ENCODE data around the gene MAMDC2.

The MAMDC2 gene, protein sequence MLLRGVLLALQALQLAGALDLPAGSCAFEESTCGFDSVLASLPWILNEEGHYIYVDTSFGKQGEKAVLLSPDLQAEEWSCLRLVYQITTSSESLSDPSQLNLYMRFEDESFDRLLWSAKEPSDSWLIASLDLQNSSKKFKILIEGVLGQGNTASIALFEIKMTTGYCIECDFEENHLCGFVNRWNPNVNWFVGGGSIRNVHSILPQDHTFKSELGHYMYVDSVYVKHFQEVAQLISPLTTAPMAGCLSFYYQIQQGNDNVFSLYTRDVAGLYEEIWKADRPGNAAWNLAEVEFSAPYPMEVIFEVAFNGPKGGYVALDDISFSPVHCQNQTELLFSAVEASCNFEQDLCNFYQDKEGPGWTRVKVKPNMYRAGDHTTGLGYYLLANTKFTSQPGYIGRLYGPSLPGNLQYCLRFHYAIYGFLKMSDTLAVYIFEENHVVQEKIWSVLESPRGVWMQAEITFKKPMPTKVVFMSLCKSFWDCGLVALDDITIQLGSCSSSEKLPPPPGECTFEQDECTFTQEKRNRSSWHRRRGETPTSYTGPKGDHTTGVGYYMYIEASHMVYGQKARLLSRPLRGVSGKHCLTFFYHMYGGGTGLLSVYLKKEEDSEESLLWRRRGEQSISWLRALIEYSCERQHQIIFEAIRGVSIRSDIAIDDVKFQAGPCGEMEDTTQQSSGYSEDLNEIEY

DNA sequence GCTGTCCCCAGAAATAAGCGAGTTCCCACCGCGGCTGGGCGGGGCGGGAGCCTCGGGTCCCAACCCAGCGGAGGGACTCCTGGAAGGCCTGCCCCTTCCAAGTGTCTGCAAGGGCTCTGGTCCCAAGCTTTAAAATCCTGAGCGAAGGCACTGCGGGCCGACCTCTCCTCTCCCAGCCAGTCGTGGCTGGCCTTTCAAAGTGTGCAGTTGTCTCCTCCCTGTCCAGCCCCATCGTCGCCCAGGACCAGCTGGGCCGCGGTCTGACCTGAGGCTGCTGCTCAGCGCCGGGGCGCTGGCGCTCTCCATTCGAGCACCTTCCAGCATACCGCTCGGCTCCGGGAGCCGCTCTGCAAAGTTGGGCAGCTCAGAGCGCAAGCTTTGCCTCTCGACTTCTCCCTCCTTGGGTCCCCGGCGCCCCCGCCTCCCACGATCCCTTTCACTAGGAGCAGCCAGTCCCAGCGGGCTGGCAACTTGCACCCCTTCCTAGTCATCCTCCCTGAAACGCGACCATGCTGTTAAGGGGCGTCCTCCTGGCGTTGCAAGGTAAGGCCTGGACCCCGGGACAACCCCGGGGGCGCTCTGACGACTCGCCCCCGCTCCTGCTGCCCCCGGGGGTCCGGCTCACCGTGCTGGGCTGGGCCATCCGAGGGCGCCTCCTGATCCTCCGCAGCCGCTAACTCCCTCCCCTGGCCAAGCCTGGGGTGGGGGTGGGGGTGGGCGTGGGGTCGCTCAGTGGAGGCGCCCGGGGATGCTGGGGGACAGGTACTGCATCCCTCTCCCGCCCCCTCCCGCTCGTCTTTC is at the start of gene MAMDC2:
Gene MAMDC2, plus strand, starts transcription at position 160 of the 801 bp plus-strand sequence. Its CDS starts 350 bp downstream, at position 510.
- DNase-seq (ENCODE audit: low read depth in 3 of 3, low spot score in 1 of 3): no peak

DNA sequence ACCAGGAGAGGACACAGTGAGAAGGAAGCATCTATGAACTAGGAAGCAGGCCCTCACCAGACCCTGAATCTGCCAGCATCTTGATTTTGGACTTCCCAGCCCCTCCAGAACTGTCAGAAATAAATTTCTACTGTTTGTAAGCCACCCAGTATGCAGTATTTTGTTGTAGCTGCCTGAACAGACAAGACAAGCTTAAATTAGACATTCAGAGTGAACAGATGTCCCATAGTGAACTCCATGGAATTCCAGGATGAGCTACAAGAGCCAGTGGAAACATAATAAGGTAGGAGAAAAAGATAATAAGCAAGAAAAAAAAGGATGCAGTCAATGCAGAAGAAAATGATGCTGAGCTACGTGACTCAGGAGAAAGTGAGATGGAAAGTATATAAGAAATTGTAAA is 47.8 kb upstream of the MAMDC2 start:
- no peak for DNase-seq (ENCODE audit: low read depth in 3 of 3, low spot score in 1 of 3)

DNA sequence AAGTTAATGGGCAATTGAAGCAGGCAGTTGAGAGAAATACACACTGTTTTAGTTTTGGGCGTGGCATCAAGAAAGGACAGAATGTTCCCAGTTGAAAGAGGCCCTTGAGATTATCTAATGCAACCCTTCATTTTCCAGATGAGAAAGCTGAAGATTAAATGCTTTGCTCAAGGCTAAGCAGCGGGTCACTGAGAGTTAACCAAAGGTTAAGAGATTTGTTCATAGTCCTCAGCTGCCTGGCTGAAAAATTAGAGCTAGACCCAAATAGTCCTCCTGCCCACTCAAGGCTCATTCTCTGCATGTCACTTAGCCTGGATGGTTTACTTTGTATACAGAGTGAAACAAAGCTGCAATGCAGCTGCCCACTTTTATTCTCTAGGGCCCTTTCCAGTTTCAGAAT is 46.7 kb upstream of the MAMDC2 start:
- no peak for DNase-seq (ENCODE audit: low read depth in 3 of 3, low spot score in 1 of 3)

DNA sequence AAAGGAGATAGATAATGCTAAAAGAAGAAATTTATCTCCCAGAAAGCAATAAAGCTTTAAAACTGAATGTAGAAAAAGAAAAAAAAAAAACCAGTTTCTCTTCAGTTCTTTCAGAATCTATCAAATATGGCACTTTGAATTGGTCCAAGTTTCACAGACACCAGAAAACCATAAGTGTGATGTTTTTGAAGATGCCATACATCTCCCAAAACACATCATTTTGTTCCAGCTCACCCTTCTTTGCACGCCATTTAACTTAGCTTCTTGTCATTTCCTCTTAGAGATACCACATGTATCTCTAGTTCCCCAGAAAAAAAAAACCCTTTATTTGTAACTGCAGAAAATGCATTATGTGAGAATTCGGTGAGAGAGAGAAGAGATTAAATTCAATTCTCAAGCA is 46.1 kb upstream of the MAMDC2 start:
- no peak for DNase-seq (ENCODE audit: low read depth in 3 of 3, low spot score in 1 of 3)

DNA sequence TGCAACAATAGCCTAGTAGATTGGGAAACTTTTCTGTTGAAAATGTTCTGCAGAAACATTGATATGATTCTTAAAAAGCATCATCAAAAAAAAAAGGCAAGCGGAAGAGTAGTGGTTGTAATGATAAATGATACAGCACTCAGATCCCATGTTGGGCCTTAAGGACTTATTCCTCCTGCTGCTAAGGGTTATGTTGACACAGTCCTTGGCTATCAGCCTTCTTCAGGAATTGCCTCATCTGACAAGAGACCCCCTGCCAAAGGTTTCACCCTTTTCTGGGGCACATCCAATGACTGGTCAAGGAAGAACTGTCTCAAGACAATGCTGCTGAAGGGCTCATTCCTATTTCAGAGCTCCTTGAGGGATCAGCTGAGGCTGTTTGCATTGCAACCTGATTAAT is 44.3 kb upstream of the MAMDC2 start:
- no peak for DNase-seq (ENCODE audit: low read depth in 3 of 3, low spot score in 1 of 3)

DNA sequence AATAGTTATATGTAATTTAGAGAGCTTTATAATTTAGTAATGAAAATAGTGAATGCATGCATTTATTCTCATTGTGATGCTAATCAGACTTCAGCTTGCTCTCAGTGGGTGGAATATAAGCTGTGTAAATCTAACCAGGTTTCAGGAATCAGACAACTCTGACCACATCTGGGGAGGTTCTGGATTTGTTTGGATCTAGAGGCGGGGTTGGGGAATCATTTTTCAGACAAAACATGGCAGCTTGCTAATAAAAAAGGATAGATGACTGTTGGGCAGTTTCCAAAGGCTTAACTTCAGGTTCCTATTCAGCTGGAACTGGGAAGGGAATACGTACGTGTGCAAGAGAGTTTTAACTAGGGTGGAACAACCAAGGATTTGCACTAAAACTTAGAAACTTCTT is 43.2 kb upstream of the MAMDC2 start:
- no peak for DNase-seq (ENCODE audit: low read depth in 3 of 3, low spot score in 1 of 3)

DNA sequence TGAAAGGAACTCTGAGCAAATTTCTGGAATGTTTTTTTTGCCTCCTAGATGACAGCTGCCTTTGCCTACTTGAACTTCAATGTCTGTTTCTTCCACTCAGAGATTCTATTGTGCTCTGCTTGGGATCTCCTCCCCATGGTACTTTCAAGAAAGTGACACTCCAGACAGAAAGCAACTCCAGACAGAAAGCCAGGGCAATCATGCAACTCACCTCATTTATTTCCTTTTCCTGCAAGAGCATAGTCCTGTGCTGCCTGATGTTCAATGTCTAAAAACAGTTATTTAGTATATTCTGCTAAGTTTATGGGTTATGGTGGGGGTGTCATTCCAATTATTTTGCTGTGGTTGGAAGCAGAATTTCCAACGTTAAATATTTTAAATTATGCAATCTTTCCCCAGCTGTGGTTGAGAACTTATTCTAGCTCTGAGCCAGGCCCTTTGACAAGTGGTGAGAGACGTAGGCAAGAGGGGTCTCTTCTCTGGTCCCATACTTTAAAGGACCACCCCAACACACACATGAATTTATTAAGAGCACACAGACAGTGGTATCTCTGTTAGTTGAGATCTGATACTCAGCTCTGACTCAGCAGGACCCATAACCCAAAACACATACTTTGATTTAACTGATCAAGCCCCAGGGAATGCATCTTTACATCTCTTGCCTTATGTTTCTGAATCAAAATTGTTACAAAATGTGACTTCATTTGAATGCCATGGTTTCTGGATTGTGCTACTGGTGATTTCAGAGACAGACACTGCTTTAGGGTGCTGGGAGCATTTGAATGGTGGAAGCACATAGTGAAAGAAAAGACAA is 39.5 kb upstream of the MAMDC2 start:
- no peak for DNase-seq (ENCODE audit: low read depth in 3 of 3, low spot score in 1 of 3)

DNA sequence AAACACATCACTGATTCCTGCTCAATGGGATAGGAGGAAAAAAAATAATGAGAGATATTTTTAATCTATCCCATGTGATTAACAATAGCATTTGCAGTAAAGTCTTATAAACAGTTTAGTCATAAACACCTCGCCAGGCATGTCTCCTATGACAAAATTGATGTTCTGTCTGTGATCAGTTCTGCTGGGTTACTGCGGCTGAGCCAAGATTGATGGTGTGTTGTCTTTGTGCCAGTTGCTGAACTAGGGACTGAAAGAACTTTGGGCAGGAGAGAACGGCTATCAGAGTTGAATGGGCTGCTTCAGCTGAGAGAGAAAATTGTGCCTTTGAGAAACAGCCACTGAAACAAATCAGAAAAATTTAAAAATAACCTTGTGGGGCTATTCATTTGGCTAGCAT is 37.3 kb upstream of the MAMDC2 start:
- DNase-seq (ENCODE audit: low read depth in 3 of 3, low spot score in 1 of 3): no peak

DNA sequence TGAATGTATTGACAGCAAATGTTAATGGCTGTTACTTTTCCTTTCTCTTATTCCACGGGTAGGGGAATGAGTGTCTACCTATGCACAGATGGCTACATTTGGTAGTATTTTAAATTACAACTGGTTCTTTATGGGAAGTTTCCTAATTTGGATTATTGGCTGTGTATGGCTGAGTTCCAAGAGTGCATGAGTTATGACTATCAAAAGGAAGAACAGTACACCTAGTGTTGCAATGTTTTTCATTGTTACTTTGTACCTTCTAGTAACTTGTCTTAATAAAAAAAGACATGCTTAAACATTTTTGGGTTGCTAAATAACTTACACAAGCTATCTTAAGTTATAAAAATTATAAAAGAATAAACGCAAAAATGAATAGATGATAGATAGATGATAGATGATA is 35.8 kb upstream of the MAMDC2 start:
- no peak for DNase-seq (ENCODE audit: low read depth in 3 of 3, low spot score in 1 of 3)

DNA sequence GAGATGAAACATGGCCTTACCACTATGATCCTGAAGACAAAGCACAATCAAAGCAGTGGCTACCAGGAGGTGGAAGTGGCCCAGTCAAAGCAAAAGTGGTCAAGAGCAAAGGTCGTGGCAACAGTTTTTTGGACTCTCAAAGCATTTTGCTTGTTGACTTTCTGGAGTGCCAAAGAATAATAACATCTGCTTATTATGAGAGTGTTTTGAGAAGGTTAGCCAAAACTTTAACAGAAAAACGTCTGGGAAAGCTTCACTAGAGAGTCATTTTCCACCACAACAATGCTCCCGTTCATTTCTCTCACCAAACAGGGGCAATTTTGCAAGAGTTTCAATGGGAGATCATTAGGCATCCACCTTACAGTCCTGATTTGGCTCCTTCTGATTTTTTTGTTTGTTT is 33.6 kb upstream of the MAMDC2 start:
- DNase-seq (ENCODE audit: low read depth in 3 of 3, low spot score in 1 of 3): no peak

DNA sequence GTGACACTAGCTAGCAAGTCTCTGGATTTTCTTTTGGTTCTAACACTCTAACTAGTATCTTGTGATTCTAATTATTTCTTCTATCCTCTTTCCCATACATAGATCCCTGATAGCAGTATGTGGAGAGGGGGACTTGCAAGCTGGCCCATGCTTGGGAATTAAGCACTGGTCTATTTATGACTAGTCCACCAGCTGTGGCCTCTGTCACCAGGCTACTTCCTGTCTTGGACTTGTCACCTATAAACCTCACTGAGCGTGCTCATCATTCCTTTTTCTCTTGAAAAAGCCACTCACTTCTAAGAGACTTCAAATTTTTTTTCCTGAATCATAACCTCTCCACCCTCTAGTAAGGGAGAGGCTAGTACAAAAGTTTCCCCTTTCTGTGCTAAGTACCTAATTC is 32.3 kb upstream of the MAMDC2 start:
- no peak for DNase-seq (ENCODE audit: low read depth in 3 of 3, low spot score in 1 of 3)

DNA sequence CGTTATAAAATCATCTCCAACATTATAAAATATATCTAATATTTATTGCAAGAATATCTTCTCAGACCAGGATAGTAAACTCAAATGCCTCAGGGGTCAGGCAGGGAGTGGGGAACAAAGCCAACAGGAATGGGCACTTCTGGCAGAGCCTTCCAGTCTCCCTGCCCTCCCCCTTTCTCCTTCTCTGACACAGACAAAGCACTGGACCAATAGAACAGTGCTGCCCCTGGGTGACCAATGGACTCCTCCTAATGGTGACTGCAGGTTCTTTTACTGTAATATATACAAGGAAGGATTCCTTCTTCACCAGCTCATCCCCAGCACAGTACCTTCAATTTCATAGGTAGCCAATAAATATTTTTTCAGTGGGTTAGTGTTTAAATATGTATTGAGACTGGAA is 31.1 kb upstream of the MAMDC2 start:
- no peak for DNase-seq (ENCODE audit: low read depth in 3 of 3, low spot score in 1 of 3)

DNA sequence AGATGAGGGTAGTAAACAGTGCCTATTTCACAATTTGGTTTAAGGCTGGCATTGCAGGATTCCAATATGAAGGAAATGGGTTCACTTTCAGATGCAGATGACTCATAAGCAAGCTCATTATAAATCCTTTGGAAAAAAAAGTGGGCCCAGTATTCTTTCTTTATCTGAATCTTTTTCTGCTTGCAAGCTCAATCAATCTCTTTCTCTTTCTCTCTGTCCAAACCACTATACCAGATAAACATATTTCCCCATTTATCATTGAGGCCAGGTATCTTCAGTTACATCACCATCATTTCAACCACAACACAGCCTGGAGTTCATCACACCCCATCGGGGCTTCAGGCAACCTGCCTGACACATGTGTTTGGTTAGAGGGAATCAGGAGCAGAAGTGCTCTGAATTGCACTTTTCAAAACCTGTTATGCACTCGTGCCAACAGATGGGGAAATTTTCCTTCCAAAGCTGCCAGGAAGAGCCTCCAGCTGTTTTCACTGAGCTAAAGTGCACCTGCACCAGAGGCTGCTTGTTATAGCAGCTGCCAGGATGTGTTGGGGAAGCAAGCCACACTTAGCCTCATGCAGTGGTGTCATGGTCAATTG is 30.0 kb upstream of the MAMDC2 start:
- DNase-seq (ENCODE audit: low read depth in 3 of 3, low spot score in 1 of 3): no peak

DNA sequence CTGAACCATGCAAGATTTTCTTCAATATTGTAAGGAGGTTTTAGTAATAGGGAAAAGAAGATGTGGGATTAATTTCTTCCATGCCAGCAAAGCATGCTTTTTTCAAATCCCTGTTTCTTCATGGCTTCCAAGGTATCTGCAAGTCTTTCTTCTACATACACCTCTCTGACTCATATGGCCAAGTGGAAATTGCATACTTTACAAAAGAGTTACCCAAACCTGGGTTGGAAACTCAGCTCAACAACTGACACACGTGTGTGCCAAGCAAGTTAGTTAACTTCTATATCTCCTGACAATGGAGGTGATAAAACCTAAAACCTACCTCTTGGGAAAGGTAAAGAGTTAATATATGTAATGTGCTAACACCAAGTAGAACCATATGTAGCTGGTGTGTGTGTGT is 28.5 kb upstream of the MAMDC2 start:
- DNase-seq (ENCODE audit: low read depth in 3 of 3, low spot score in 1 of 3): no peak

DNA sequence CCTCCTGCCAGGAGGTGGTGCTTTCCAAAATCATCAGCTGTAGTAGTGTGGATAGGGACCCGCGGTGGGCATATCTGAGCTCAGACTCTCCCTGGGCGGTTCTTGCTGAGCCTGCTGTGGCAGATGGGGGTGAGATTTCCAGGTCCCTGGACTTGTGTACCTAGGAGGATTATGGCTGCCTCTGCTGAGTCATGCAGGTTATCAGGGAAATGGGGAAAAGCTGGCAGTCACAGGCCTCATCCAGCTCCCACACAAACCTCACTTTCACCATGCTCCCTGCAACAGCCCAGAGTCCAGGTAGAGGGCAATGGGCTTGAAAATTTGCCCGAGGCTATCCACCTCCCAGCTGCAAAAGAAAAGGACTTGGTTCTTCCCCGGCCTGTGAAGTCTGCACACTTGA is 23.4 kb upstream of the MAMDC2 start:
- DNase-seq (ENCODE audit: low read depth in 3 of 3, low spot score in 1 of 3): no peak

DNA sequence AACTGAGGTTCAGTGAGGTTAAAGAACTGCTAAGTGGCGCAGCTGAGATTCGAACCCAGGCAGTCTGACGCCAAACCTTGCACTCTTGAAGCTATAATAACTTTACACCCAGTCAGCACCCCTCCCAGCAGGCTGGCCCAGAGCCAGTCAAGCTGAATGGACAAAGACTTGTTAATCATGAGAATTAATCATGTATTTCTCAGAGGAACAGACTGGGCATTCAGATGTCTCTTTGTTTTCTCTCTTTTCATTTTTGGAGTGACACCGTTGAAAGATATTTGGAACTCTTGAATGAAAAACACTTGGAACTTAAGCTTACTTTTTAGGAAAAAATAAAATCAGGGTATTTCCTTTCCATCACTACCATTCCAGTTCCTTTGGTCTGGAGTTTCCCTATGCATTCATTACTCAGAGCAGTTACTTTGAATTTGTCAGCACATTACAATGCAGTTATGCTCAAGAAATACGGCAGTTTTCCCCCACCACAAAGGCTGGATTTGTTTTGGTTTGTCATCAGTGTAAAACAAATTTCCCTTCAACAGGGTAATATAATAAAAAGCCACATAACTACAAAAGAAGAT is 22.6 kb upstream of the MAMDC2 start:
- DNase-seq (ENCODE audit: low read depth in 3 of 3, low spot score in 1 of 3): no peak

DNA sequence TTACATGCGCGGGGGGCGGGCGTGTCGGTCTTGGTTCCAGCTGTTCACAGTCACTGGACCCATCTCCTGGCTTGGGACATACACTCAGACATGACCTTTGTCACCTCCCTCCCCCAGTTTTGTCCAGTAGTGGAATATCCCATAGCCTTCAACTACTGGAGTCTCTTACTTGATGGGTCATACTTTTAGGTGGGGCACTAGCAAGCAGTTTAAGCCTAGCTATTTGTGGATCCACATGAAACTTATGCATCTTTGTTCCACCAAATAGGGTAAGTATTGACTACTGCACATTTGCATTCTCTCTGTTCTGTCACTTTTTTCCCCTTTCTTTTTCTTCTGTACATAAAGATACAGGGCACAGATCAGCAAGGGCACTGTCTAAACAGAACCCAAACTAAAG is 15.4 kb upstream of the MAMDC2 start:
- no peak for DNase-seq (ENCODE audit: low read depth in 3 of 3, low spot score in 1 of 3)

DNA sequence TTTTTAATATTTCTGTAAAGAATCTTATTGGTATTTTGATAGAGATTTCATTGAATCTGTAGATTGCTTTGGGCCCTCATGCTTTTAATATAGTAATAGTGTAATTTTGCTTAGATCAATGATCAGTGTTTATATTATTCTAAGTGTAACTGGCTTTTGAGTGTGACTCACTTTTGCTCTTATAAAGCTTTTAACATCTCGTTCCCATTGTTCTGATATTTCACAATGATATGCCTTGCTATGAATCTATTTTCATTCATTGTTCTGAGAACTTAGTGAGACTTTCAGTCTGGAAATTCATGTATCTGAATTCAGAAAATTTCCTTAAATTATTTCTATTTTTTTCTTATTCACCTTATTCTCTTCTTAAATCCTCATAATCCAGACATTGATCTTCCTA is 13.5 kb upstream of the MAMDC2 start:
- no peak for DNase-seq (ENCODE audit: low read depth in 3 of 3, low spot score in 1 of 3)

DNA sequence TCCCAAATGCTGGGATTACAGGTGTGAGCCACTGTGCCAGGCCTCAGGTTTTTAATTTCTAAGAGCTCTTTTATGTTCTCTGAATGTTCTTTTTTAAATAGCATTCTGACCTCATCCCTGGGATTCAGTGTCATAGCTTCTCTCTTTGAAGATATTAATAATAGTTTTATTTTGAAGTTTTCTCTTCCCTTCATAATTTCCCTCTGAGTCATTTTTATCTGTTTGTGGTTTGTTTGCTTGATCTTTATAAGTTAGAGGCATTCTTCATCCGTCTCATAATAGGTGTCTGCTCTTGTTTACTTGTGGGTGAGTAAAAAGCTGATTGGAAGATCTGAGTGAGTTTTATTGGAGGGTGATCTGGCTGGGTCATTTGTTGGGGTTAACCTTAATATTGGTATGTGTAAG is 12.5 kb upstream of the MAMDC2 start:
- no peak for DNase-seq (ENCODE audit: low read depth in 3 of 3, low spot score in 1 of 3)

DNA sequence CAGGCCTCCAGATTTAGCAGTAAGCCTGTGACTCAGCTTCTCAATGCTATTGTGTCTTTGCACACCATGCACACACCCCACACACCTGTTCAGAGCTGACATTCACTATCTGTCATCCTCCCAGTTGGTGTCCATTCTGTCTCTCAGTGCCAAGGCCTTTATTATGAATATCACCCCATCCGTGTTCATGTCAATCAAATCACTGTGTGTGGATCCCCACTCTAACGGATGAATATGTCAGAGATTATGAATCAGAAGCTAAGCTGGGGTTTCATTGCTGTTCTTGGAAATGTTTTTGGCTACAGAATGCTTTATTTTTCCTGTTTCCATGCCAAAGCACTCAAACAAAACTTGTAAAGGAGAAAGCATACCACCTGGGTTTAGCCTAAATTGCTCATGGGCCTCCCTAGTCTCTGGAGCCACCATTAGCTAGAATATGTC is 9.4 kb upstream of the MAMDC2 start:
- DNase-seq (ENCODE audit: low read depth in 3 of 3, low spot score in 1 of 3): no peak

All from stimulated activated CD4-positive, alpha-beta T cell treated with anti-CD3 and anti-CD28 coated beads, TNF-alpha, amount 100 ng/mL, for 1 hour (primary cell).